K562 (cell line): Measurements from ENCODE around the gene APOBEC3C. TPM values are rescaled to one million over a fixed set of nuclear protein-coding genes. Genes with fewer than 3 reads are reported as not detected.

ENCODE experiments used
- ARID1B ChIP-seq: fragments of 450-650 bp; IDR thresholded peaks from 2 replicates; pipeline ENCODE4 v1.6.1; 2016; ENCODE audit warnings: antibody characterized with exemption, mild to moderate bottlenecking, inconsistent platforms
- BCOR ChIP-seq: fragments of 450-650 bp; IDR thresholded peaks from 2 replicates; pipeline ENCODE4 v1.6.1; 2016
- BRD9 ChIP-seq: fragments of 450-650 bp; IDR thresholded peaks from 2 replicates; pipeline ENCODE4 v1.6.1; 2018; ENCODE audit warnings: low read depth; ENCODE audit not compliant: partially characterized antibody
- DMBX1 ChIP-seq: fragments of 250-450 bp; sonication (Bioruptor Pico); IDR thresholded peaks from 2 replicates; pipeline ENCODE4 v1.8.0; 2022; ENCODE audit warnings: inconsistent platforms, mild to moderate bottlenecking, moderate library complexity, borderline replicate concordance
- FIP1L1 ChIP-seq: fragments of 200-400 bp; formaldehyde crosslinking; IDR thresholded peaks from 2 replicates; pipeline ENCODE4 v1.6.1; 2018; ENCODE audit warnings: mild to moderate bottlenecking, low read depth, low read length; ENCODE audit not compliant: poor library complexity, severe bottlenecking
- FOSL1 ChIP-seq: fragments of 200-800 bp; sonication (Bioruptor generic); conservative IDR thresholded peaks from 2 replicates; pipeline ENCODE4 v1.6.1; 2016; ENCODE audit warnings: missing genetic modification characterization, missing compliant biosample characterization
- GABPA ChIP-seq: fragments of 200-800 bp; sonication (Bioruptor generic); conservative IDR thresholded peaks from 2 replicates; pipeline ENCODE4 v1.6.1; 2016; ENCODE audit warnings: low read depth, missing genetic modification characterization, missing compliant biosample characterization
- GABPB2 ChIP-seq: fragments of 250-450 bp; sonication (Bioruptor Pico); conservative IDR thresholded peaks from 2 replicates; pipeline ENCODE4 v1.5.1; 2021; ENCODE audit warnings: mild to moderate bottlenecking
- GATA2 ChIP-seq: sonication (generic); formaldehyde crosslinking; IDR thresholded peaks from 2 replicates; pipeline ENCODE4 v1.4.0; 2020; ENCODE audit warnings: mild to moderate bottlenecking, missing genetic modification reagents
- MECOM ChIP-seq: fragments of 250-450 bp; sonication (Bioruptor Pico); IDR thresholded peaks from 2 replicates; pipeline ENCODE4 v1.8.0; 2022; ENCODE audit warnings: inconsistent platforms
- NELFE ChIP-seq: IDR thresholded peaks from 2 replicates; pipeline ENCODE4 v1.6.1; 2011; ENCODE audit warnings: mild to moderate bottlenecking; ENCODE audit not compliant: insufficient read depth, insufficient read length
- POLR2H ChIP-seq: IDR thresholded peaks from 2 replicates; pipeline ENCODE4 v1.6.1; 2016; ENCODE audit warnings: missing genetic modification characterization, low read depth, mild to moderate bottlenecking, control low read depth, missing compliant biosample characterization, moderate library complexity
- SLC30A9 ChIP-seq: fragments of 250-450 bp; sonication (Bioruptor Pico); IDR thresholded peaks from 2 replicates; pipeline ENCODE4 v1.8.0; 2022; ENCODE audit warnings: mild to moderate bottlenecking, moderate library complexity
- SMARCB1 ChIP-seq: IDR thresholded peaks from 2 replicates; pipeline ENCODE4 v1.6.1; 2011; ENCODE audit warnings: improper control_type of control experiment, low read depth; ENCODE audit not compliant: insufficient read length
- SRSF9 ChIP-seq: fragments of 200-400 bp; formaldehyde crosslinking; IDR thresholded peaks from 2 replicates; pipeline ENCODE4 v1.6.1; 2017; ENCODE audit warnings: low read depth, low read length, borderline replicate concordance
- TAF7 ChIP-seq: fragments of 450-650 bp; IDR thresholded peaks from 2 replicates; pipeline ENCODE4 v1.6.1; 2016; ENCODE audit warnings: missing genetic modification characterization, missing compliant biosample characterization
- TEAD2 ChIP-seq: fragments of 450-650 bp; IDR thresholded peaks from 2 replicates; pipeline ENCODE4 v1.6.1; 2016; ENCODE audit warnings: missing genetic modification characterization, control low read depth, missing compliant biosample characterization
- THRAP3 ChIP-seq: fragments of 450-650 bp; IDR thresholded peaks from 2 replicates; pipeline ENCODE4 v1.6.1; 2016; ENCODE audit warnings: mild to moderate bottlenecking, inconsistent platforms, borderline replicate concordance
- WHSC1 ChIP-seq: IDR thresholded peaks from one replicate; pipeline ENCODE4 v1.6.1; 2012; ENCODE audit warnings: low read length, control low read depth, inconsistent platforms
- ZNF347 ChIP-seq: fragments of 450-650 bp; formaldehyde crosslinking; IDR thresholded peaks from 2 replicates; pipeline ENCODE4 v1.4.0; 2020; ENCODE audit warnings: low read depth, mild to moderate bottlenecking, moderate library complexity
- ZNF436 ChIP-seq: fragments of 250-450, 450-650 bp; sonication (Bioruptor Pico); formaldehyde crosslinking; IDR thresholded peaks from 2 replicates; pipeline ENCODE4 v1.7.0; 2020; ENCODE audit warnings: mild to moderate bottlenecking
- ZNF785 ChIP-seq: fragments of 250-450 bp; sonication (Bioruptor Pico); IDR thresholded peaks from 2 replicates; pipeline ENCODE4 v1.4.0; 2020; ENCODE audit warnings: mild to moderate bottlenecking
- polyA plus RNA-seq, 8 experiments: library from polyadenylated mRNA; depleted of rRNA in 4 of 8; stranded (reverse) in 5 of 8; unstranded in 3 of 8; fragments of >200 nt; fragmentation: Nextera tagmentation in 2 of 8; fragmentation: Illumina TruSeq in 1 of 8; extraction: Ambion mirVana in 2 of 8; extraction: Trizol in 1 of 8; gene quantifications; 2 replicates each; pipeline versions ENCODE4 v1.2.1 to v1.2.3, GENCODE V29; 2011 to 2014; ENCODE audit warnings: inconsistent platforms in 1 of 8, missing spikeins in 1 of 8
- total RNA-seq, 7 experiments: library from RNA; depleted of rRNA in 6 of 7; stranded (reverse); fragments of >200 nt in 6 of 7; fragmentation: Illumina TruSeq in 2 of 7; extraction: Trizol in 2 of 7; gene quantifications; 2 replicates each; pipeline versions ENCODE4 v1.2.1 to v1.2.3, GENCODE V29; 2011 to 2021; ENCODE audit warnings: low replicate concordance in 1 of 7
- TF ChIP-seq, protein P1 (sequence below): fragments of 450-650 bp; IDR thresholded peaks from 2 replicates; pipeline ENCODE4 v1.6.1; 2017; ENCODE audit warnings: antibody characterized with exemption, mild to moderate bottlenecking
- TF ChIP-seq, protein P2 (sequence below): fragments of 250-450 bp; sonication (Bioruptor Pico); IDR thresholded peaks from 2 replicates; pipeline ENCODE4 v1.8.0; 2021; ENCODE audit warnings: moderate library complexity, mild to moderate bottlenecking, inconsistent platforms
- TF ChIP-seq, protein P3 (sequence below): sonication (generic); formaldehyde crosslinking; IDR thresholded peaks from 2 replicates; pipeline ENCODE4 v1.8.0; 2022; ENCODE audit warnings: missing genetic modification reagents, mild to moderate bottlenecking, moderate library complexity, borderline replicate concordance

Gene APOBEC3C
- total and polyA plus RNA-seq, 9 of the 15 experiments (the other 6 are each of a cell fraction or from before 2014, with no cell fraction given) = 12.4 to 285 (median 55.5) TPM

DNA sequence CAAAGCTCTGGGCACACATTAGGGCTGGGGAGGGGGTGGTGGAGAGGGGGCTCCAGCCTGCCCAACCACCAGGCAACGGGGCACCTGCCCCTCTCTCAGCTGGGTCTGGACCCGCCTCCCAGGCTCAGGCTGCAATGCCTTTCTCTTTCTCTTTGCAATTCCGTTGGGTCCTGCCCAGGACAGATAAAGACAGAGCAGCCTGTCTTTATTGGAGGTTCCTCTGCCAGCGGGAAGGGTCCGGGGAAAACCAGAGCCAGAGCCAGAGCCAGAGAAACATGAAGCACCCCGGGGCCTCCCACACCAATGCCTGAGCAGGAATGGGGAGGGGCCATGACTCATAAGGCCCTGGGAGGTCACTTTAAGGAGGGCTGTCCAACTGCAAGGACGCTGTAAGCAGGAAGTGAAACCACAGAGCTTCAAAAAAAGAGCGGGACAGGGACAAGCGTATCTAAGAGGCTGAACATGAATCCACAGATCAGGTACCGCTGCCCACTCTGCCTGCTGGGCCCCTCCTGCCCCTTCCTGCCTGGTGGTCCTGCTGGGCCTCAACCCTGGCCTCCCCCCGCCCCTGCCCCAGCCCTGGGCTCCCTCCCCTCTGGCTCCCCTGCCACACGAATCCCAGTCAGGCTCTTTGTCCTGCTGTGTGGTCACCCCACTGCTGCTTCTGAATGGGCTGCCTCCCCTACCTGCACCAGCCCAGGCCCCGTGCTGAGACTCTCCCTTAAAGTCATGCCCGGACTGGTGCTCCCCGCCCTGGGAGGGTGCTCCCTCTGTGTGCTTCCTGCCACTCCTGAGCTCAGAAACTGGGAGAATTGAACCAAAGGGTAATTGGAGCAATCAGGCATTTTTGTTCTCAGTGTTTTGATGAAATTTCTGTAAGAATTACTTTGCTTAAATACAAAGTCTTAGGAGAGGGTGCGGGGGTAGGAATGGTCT lies 31.8 kb upstream of the APOBEC3C start, which contains the start of gene APOBEC3B (continued):
- no peak for TF ChIP-seq DMBX1 (CRISPR knock-in tag)
- TF ChIP-seq POLR2H (tag) = peak; percentile 31; the same call in 1 of the 2 replicates
- peak; percentile 54 for TF ChIP-seq ARID1B
- no peak for TF ChIP-seq FIP1L1
- no peak for TF ChIP-seq MECOM (CRISPR knock-in tag)
- no peak for TF ChIP-seq THRAP3
- TF ChIP-seq TEAD2 (tag) = no peak
- TF ChIP-seq GABPA (tag) = peak; percentile 54; the same call in 1 of the 2 replicates
- no peak for TF ChIP-seq ZNF785
- TF ChIP-seq BCOR = peak; percentile 59
- no peak for TF ChIP-seq GABPB2 (CRISPR knock-in tag)
- TF ChIP-seq, protein P1, sequence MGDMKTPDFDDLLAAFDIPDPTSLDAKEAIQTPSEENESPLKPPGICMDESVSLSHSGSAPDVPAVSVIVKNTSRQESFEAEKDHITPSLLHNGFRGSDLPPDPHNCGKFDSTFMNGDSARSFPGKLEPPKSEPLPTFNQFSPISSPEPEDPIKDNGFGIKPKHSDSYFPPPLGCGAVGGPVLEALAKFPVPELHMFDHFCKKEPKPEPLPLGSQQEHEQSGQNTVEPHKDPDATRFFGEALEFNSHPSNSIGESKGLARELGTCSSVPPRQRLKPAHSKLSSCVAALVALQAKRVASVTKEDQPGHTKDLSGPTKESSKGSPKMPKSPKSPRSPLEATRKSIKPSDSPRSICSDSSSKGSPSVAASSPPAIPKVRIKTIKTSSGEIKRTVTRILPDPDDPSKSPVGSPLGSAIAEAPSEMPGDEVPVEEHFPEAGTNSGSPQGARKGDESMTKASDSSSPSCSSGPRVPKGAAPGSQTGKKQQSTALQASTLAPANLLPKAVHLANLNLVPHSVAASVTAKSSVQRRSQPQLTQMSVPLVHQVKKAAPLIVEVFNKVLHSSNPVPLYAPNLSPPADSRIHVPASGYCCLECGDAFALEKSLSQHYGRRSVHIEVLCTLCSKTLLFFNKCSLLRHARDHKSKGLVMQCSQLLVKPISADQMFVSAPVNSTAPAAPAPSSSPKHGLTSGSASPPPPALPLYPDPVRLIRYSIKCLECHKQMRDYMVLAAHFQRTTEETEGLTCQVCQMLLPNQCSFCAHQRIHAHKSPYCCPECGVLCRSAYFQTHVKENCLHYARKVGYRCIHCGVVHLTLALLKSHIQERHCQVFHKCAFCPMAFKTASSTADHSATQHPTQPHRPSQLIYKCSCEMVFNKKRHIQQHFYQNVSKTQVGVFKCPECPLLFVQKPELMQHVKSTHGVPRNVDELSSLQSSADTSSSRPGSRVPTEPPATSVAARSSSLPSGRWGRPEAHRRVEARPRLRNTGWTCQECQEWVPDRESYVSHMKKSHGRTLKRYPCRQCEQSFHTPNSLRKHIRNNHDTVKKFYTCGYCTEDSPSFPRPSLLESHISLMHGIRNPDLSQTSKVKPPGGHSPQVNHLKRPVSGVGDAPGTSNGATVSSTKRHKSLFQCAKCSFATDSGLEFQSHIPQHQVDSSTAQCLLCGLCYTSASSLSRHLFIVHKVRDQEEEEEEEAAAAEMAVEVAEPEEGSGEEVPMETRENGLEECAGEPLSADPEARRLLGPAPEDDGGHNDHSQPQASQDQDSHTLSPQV = 0 out of 2 replicates have a peak, but pooled peaks have one; percentile 53
- no peak for TF ChIP-seq SRSF9
- no peak for TF ChIP-seq ZNF347 (CRISPR knock-in tag)
- TF ChIP-seq BRD9 = no peak
- TF ChIP-seq, protein P2, sequence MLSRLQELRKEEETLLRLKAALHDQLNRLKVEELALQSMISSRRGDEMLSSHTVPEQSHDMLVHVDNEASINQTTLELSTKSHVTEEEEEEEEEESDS (CRISPR knock-in tag) = no peak
- TF ChIP-seq FOSL1 = peak; percentile 93
- no peak for TF ChIP-seq NELFE
- no peak for TF ChIP-seq SLC30A9
- TF ChIP-seq, protein P3, sequence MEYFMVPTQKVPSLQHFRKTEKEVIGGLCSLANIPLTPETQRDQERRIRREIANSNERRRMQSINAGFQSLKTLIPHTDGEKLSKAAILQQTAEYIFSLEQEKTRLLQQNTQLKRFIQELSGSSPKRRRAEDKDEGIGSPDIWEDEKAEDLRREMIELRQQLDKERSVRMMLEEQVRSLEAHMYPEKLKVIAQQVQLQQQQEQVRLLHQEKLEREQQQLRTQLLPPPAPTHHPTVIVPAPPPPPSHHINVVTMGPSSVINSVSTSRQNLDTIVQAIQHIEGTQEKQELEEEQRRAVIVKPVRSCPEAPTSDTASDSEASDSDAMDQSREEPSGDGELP (CRISPR knock-in tag) = peak; percentile 52; the same call in 1 of the 2 replicates
- no peak for TF ChIP-seq TAF7
- no peak for TF ChIP-seq ZNF436 (CRISPR knock-in tag)
- no peak for TF ChIP-seq SMARCB1
- no peak for TF ChIP-seq GATA2 (CRISPR knock-in tag)
- no peak for TF ChIP-seq WHSC1
